ENCODE measurements around the gene ATXN7. TPM values are rescaled to one million over a fixed set of nuclear protein-coding genes. Genes with fewer than 3 reads are reported as not detected.

ATXN7 gene
- total RNA-seq, 1 donor from 2014 or later: 19.8 TPM

GRCh38 chr3:63857311-63857710 lies 6.4 kb upstream of the ATXN7 start:
- H3K4me1 Mint-ChIP-seq (ENCODE audit: unreplicated experiment): peaks cover 29% of the 10 kb centered on the region
- no peak for DNase-seq (ENCODE audit: extremely low spot score, unreplicated experiment)
- H3K27ac Mint-ChIP-seq: no peak overlapping the region
- no peaks in the 10 kb centered on the region for H3K9me3 Mint-ChIP-seq
- H3K4me3 Mint-ChIP-seq: no peak overlapping the region
- TF ChIP-seq CTCF (conservative IDR thresholded peaks at IDR 0.05): no peak
- no peaks in the 10 kb centered on the region for H3K27me3 Mint-ChIP-seq
- peaks cover 11% of the 10 kb centered on the region for H3K36me3 Mint-ChIP-seq

- no peak for DNase-seq (ENCODE audit: extremely low spot score, unreplicated experiment)
- H3K4me3 Mint-ChIP-seq: peak overlapping the region; percentile 6
- TF ChIP-seq CTCF (conservative IDR thresholded peaks at IDR 0.05): no peak
- H3K9me3 Mint-ChIP-seq: no peaks in the 10 kb centered on the region
- peaks cover 12% of the 10 kb centered on the region for H3K36me3 Mint-ChIP-seq
- peak overlapping the region; percentile 6 for H3K27ac Mint-ChIP-seq
- H3K4me1 Mint-ChIP-seq (ENCODE audit: unreplicated experiment): peaks cover 41% of the 10 kb centered on the region
- H3K27me3 Mint-ChIP-seq: no peaks in the 10 kb centered on the region
Observed at GRCh38 chr3:63860776-63861175, 2.9 kb upstream of the ATXN7 start.

GRCh38 chr3:63861306-63861705 lies 2.4 kb upstream of the ATXN7 start:
- no peak for DNase-seq (ENCODE audit: extremely low spot score, unreplicated experiment)
- Mint-ChIP-seq H3K36me3 (peaks cover 8% of the 10 kb centered on the region), H3K9me3 (no peaks in the 10 kb centered on the region), H3K27me3 (no peaks in the 10 kb centered on the region), H3K4me3 (no peak overlapping the region), H3K27ac (no peak overlapping the region), H3K4me1 (ENCODE audit: unreplicated experiment) (peaks cover 40% of the 10 kb centered on the region)
- TF ChIP-seq CTCF (conservative IDR thresholded peaks at IDR 0.05): no peak

- Mint-ChIP-seq H3K4me1 (ENCODE audit: unreplicated experiment) (peaks cover 40% of the 10 kb centered on the region), H3K27ac (peak overlapping the region; percentile 68), H3K27me3 (no peaks in the 10 kb centered on the region), H3K36me3 (peaks cover 16% of the 10 kb centered on the region), H3K9me3 (no peaks in the 10 kb centered on the region), H3K4me3 (peak overlapping the region; percentile 84)
- TF ChIP-seq CTCF (conservative IDR thresholded peaks at IDR 0.05): no peak
- no peak for DNase-seq (ENCODE audit: extremely low spot score, unreplicated experiment)
Observed at GRCh38 chr3:63862804-63863149, 890 bp upstream of the ATXN7 start.

- Mint-ChIP-seq H3K27ac (peak overlapping the region; percentile 95), H3K27me3 (no peaks in the 10 kb centered on the region), H3K4me1 (ENCODE audit: unreplicated experiment) (peaks cover 35% of the 10 kb centered on the region), H3K36me3 (peaks cover 16% of the 10 kb centered on the region), H3K4me3 (peak overlapping the region; percentile 93), H3K9me3 (no peaks in the 10 kb centered on the region)
- TF ChIP-seq CTCF (conservative IDR thresholded peaks at IDR 0.05): no peak
- DNase-seq (ENCODE audit: extremely low spot score, unreplicated experiment): peak; percentile 69
Observed at GRCh38 chr3:63864008-63864964, 619 bp downstream of the ATXN7 start.
